Fibroblast of skin of right quadriceps (primary cell): ENCODE results near the gene DNAJC7.

Experiments
- DNase-seq: peaks from one replicate; pipeline ENCODE4 v3.0.0-alpha.2; 2013

Gene DNAJC7

DNA sequence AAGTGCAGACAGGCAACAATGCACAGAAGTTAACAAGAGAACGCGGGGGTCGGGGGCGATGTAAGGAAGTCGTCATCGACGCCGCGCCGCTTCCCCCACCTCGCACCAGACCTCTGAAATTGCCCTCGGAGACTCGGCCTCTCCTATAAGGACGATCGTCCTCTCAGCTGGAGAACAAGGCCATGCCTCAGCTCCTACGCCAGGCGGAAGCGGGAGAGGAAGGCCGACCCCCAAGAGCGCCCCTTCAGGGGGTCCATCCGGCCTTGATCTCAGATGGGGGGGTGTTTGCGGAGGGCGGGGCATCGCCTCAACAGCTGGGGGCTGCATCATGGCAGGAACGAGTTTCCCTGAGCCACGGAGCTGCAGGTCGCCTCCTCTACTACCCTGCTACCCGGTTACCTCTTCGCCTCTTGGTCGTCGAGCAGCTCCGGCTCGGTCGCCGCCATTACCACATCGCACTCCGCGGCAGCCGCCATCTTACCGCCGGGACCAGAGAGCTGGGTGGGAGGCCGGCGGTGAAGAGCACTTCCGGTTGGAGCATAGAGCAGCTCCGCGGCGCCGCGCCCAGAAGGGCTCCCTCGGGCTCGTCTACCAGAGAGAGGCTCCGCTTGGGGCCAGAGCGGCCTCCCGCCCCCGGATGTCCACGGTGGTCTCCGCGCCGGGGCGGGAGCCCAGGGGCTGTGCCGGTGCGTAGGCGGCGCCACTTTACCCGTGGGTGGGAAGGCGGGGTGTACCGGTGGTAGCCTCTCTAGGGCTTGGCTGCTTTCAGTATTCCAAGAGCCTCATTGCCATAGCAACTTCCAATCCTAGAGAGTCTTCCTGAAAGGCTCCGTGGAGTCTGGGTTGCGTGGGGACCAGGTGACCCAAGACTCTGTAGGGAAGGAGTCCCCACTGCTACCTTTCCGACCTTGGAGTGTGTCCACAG is at the start of gene DNAJC7:
DNAJC7 (minus strand) TSS at position 499 of the 925 bp plus-strand sequence; CDS start at position 476, 23 bp downstream.
- DNase-seq: peak; percentile 91

DNA sequence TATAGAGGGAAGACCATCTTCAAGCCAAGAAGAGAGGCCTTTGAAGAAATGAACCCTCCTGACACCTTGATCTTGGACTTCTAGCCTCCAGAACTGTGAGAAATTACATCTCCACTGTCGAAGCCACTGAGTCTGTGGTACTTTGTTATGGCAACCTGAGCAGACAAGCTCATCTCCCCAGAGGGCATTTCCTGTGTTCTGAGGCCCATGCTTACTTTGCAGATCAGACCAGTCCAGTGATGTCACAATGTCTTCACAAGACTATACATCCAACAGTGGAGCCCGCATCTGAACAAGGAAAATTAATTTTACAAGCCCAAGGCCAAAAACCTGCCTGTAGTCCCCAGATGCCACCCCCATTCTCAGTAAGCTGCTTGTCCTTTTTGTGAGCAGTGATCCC is 48.0 kb upstream of the DNAJC7 start:
- DNase-seq: no peak

- DNase-seq: no peak
Observed at GRCh38 chr17:42062681-42063080, 45.4 kb upstream of the DNAJC7 start.

GRCh38 chr17:42061646-42062487 is 44.6 kb upstream of the DNAJC7 start:
- no peak for DNase-seq

- DNase-seq: no peak
Observed at GRCh38 chr17:42060231-42060630, 43.0 kb upstream of the DNAJC7 start.

DNA sequence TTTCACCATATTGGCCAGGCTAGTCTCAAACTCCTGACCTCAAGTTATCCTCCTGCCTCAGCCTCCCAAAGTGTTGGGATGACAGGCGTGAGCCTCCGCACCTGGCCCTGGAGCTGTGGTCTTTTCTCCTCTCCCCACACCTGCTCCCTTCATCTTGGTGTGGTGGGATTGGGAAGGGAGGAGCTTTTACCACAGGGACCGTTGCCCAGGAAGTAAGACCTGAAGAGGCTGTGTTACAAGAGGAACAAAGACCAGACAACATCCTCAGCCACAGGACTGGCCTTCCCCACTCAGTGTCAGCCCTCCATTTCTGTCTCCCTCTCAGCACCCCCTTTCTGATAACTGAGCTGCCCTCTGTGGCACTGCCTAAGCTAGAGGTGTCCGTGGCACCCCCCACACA is 42.6 kb upstream of the DNAJC7 start:
- no peak for DNase-seq

DNA sequence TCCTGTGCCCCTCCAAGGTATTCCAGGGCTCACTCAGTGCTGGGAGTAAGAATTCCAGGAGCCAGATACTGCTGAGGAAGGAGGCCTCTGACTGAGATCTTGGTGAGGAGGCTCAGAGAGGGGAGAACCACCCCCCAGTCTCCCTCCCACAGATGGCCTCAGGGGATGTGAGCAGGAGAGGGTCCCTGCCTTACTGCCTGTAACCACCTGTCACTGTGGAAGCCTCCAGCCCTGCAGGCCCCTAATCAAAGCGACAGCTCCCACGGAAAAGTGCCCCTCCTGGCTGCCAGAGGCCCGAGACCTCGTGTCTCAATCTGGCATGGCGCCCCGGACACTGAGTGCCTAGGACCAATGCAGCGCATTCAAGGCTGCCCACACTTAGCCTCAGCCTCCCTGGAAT is 40.8 kb upstream of the DNAJC7 start:
- no peak for DNase-seq

GRCh38 chr17:42056635-42057034 is 39.4 kb upstream of the DNAJC7 start:
- DNase-seq: no peak

GRCh38 chr17:42055496-42055895 is 38.3 kb upstream of the DNAJC7 start:
- peak; percentile 17 for DNase-seq

DNA sequence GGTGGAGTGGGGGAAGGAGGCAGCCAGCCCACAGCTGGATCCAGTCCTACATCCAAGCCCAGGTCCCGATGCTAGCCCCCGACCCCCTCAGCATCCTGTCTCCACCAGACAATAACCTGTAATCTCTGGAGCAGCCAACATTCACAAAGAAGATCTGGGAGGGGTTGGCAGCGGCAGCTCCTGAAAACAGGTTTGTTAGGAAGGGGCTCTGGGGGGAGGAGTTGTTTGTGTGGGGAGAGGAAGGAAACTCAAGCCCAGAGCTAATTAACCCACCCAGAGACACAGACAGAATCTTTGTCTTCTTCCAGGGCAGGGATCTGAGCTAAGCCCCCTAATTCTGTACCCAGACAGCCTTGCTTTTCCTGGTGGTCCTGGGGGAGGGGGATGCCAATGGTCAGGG is 37.8 kb upstream of the DNAJC7 start:
- DNase-seq: no peak

DNA sequence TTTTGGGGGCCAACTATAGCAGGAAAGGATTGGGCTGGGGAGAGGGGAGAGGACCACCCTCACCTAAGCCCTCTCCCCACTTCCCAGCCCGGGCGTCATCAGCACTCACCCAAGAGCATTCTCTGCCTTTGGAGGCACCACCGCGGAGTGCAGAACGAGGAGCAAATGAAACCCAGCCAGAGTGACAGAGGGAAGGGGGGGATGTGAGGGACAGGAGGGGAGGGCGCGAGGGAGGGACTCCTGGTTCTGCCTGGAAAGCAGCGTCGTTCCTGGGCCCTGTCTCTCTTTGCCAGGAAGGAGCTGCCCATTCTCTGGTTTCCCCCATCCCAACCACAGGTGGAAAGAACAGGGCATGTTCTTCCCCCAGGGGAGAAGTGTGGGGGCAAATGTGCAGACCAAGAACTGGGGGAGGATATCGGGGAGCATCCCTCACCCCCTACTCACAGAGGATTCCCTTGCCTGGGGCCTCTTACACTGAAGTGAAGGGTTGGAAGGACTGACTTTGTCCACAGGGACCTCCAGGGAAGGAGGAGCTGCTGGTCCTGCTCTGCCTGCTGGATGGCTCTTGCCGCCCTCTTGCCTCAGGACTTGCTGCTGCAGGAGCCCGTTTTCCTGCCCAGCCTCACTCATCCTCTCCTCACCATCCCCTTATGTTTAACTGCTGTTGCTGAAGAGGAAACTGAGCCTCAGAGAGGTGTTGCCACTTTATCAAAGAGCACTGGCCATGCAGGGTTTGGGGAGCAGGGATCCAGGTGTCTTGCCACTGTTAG is 36.7 kb upstream of the DNAJC7 start:
- DNase-seq: no peak

DNA sequence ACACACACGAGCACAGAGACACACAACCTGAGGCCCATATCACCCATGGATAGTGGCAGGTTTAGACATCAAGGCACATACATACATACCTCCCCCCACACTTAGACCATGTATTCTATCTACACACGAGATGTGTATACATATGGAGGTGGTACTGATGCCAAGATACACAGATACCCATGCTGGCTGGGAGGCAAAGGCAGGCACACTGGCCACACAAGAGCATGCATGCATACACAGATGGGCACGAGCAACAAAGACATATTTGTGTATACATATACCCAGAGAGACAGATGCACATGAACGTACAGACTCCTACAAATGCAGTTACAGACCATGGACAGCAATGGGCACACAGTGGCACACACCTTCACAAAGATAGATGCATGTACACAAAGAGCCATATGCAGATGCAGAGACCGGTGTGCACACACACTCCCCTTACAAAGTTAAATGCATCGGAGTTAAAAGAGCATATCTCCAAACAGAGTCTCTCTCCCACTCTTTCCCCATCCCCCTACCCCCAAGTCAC is 35.2 kb upstream of the DNAJC7 start:
- DNase-seq: no peak

DNA sequence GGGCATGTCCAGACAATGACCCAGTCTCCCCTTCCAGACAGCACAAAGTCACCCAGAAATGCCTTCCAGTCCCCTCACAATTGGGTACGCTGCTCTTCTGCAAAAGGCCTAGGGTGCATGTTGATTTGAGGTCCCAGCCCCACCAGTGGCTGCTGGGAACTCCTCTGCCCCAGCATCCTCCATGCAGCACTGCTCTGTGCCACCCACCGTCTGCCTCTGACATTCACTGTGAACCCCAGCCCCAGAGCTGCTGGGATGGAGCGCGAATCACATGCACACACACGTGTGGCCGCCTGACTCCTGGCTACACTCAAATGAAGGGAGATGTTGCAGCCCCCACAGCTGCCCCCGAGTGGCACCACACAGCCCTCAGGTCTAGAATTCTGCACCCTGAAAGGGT is 34.4 kb upstream of the DNAJC7 start:
- DNase-seq: no peak

GRCh38 chr17:42051013-42051400 is 33.8 kb upstream of the DNAJC7 start:
- DNase-seq: no peak

DNA sequence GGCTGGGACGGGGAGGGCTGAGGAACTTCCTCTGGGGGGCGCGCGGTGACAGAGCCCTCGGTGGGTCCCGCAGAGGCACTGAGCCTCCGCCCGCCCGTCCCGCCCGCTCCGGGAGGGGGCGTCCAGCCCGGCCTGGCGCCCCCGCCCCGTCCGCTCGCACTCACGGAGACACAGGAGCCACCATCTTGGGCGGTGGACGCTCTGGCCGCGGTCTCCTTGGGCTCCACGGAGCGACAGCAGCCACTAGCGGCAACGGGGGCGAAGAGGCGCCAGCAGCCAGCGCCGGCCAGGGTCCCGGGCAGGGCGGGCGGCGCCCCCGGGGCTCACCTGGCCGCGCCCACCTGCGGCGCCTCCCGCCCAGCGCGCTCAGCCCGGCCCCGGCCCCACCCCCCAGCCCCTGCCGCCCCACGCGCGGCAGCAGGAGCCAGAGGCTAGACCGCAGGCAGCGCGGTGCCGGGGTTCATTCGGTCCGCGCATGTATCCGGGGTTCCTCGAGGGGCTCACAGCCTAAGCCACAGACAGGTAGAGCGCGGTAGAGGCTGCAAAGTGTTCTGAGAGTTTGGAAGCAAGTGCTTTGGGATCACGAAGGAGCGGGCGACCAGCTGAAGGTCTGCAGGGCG is 33.3 kb upstream of the DNAJC7 start, which contains the start of gene C17orf113:
C17orf113 (minus strand) TSS at position 209 of the 620 bp plus-strand sequence. CDS start 7,225 bp downstream, outside the sequence.
- DNase-seq: peak; percentile 25

GRCh38 chr17:42049834-42050392 is 32.7 kb upstream of the DNAJC7 start:
- no peak for DNase-seq

DNA sequence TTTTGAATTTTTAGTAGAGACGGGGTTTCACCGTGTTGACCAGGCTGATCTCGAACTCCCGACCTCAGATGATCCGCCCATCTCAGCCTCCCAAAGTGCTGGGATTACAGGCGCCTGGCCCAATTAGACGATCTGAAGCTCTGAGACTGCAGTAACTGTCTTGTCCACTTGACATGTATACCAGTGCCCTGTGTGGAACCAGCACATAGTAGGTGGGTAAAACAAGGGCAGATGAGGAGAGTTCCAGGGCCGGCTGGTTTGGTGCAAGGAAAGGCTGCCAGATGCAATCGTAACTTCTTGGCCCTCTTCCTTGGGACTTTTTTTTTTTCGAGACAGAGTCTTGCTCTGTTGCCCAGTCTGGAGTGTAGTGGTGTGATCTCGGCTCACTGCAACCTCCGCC is 30.1 kb upstream of the DNAJC7 start:
- DNase-seq: no peak

GRCh38 chr17:42045719-42046118 is 28.5 kb upstream of the DNAJC7 start:
- DNase-seq: no peak

DNA sequence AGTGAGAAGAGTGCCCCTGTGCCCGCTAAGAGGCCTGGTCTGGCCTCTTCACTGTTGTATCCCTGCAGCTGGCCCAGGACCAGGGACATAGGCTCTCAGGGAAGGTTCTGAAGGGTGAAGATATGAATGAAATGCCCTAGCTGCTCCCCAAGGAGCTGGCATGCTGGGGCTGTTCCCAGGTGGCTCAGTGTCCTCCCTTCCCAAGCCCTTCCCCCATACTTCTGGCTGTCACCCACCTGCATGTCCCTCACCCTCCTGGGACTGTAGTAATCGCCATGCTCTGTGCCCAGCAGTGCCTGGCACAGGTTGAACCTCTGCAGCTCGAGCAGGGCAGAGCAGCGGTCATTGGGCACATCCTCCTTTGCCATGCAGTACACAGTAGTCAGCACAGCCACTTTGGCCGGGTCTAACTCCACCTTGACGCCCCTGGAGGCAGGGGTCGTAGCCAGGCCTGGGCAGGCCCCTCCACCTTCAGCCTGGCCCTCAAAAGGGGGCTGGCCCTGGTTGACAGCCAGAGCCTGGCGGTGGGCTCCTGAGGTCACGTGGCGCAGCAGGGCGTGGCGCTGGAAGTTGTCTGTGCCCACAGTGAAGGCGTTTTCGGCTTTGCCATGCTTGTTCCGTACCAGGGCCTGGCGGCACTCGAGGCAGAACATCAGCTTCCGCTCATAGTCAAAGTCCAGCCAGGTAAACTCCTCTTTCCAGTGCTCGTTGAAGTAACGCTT is 25.5 kb upstream of the DNAJC7 start:
- no peak for DNase-seq

DNA sequence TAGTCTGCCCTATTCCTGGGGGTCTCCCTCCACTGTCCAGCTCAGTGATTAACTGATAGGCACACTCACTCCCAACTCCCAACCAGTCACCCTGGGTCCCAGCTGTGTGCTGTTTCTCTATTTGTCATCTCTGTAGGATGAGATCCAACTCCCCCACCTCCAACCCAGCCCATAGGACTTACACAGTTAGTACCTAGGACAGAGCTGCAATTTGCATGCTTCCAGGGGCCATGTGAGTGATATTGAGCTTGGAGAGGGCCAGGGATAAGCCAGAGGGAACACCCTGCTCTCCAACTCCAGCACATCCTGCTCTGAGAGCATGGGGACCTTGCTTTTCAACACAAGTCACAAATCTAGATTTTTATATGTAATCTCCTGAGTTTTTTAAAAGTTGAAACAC is 24.4 kb upstream of the DNAJC7 start:
- no peak for DNase-seq

- DNase-seq: no peak
Observed at GRCh38 chr17:42040818-42041217, 23.6 kb upstream of the DNAJC7 start.
